ENCODE data around the gene KDM5A. TPM values are rescaled to one million over a fixed set of nuclear protein-coding genes. Genes with fewer than 3 reads are reported as not detected.

Gene KDM5A
- total RNA-seq, 1 donor from 2014 or later: 74.4 TPM

DNA sequence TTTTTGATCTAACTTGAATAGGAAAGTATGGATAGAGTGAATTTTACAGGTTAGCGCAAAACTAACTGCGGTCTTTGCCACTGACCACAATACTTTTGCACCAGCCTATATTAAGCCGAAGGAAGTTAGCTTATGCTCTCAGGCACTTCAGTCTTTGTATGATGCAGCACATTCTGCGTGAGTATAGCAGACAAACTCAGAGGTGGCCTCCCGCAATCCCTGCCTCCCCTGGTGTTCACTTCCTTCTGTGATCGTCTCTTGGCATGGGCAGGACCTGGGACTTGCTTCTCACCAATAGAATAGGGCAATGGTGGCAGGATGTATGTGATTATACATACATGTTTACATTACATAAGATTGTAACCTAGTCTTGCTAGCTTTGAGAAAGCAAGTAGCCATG, 116.2 kb downstream of the KDM5A start:
- DNase-seq: no peak

DNA sequence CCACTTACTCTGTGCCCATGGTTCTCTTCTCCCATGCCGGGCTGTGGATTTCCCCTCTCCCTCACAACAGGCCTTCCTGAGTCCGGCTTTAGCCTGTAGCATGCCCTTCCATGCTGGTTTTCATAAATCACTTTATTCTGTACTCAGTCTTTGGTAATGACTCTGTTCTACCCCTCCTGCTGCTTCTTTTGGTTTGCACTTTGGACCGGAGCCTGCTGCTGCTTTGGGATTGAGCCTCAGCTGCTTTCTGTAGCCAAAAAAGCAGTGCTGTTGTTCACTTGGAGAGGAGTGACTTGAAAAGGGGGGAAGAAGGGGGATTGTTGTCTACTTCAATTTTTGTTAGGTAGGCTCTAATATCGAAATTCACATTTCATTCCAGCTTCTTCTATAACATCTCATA, 118.0 kb downstream of the KDM5A start:
- no peak for DNase-seq

DNA sequence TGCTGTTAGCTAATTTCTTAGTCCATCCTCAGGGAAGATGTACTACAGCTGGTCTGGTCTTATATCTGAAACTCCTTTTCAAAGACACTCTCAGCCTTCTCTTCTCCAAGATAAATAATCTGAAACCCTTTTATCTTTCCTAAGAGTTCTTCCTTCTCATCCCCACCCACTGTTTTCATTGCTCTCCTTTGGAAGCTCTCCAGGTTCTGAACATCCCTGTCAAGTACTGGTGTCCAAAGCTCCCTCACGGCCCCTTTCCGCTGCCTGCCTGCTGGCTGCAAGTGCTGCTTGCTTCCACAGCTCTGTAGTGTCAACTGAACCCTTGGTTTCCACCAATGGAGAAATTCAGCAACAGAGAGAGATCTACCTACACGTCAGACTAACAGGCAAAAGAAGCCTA, 119.9 kb downstream of the KDM5A start:
- DNase-seq: peak; percentile 22

DNA sequence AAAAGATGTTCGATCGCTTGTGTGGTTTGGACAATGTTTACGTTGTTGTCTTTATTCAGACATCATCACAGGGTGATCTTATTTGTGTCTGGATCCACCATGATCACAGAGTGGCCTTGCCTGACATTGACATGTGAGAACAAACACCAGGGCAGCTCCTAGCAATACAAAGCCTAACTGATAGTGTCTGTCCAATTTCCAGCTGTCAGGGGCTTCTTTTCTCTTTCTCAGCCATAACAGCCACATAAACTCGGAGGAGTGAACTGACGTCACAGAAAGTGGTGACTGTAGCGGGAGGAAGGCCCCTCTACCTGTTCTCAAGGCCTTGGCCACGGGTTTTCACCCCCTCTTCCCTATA, 120.7 kb downstream of the KDM5A start:
- DNase-seq: no peak

DNA sequence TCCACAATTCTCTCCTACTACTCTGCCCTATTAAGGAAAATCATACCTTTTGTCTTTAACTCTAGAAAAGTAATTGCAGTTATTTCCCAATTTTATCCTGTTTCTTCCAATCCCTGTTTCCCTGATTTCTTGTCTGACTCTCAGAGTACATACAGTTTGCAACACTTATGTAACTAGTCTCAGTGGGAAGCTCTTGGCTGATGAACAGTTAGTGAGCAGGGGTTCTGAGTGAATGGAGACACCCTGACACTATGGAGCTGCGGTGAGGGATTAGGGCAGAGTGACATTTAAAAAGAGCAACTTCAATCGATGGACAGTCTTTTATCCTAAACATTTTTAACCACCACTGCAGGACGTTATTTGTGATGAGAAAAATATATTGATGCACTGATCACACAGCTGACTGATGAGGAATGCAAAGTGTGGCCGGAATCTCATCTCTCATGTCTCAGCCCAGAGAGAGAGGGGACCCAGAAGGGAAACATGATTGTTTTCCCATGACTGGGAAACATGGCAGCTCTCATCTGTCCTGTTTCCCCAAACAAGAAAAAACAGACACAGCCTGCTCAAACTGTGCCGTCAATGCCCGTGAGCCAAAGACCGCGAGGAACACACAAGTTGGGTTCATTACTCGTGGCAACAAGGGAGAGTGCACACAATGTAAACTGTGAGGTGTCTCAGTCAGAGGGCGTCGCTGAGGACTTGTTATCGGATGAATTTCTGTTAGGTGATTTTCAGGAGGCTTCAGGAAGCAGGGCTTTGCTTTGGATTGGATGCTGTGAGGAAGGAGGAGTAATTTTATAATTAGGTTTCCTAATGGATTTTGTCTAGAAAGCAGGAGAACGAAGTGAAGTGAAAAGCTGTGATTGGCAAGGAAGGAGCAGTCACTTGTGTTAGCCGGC, 121.3 kb downstream of the KDM5A start:
- no peak for DNase-seq

DNA sequence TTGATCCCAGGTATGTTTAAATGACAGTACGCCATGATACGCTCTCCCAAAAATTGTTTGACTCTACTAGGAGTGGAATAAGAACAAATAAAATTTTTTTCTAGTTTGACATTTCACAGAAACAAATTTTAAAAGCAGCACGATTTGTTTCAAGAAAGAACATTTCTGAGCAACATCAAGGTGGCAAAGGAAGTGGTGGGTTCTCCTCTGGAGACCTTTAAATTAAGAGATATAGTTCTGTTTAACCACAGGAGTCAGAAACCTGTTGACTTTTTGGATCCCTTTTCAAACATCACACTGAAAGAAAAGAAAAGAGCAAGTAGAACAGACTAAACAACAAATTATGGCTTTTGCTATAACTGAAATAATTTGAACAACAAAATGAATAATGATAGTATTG, 124.0 kb downstream of the KDM5A start:
- DNase-seq: no peak

DNA sequence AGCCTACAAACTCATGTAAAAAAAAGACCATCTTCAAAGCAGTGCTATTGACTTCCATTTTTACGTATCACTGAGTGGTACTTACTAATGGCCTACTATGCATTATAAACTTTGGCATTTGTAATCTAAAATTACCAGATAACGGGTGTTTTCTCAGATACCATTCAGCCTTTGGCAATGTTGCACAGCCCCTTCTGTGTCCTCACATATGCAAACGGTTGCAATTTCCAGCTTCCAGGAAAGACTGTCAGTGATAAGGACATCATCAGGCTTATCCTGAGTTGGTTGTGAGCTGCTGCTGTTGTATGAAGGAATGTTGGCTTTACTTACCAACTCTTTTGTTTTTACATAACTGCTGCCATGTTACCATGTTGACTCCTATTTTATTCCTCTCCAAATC, 124.9 kb downstream of the KDM5A start:
- no peak for DNase-seq

DNA sequence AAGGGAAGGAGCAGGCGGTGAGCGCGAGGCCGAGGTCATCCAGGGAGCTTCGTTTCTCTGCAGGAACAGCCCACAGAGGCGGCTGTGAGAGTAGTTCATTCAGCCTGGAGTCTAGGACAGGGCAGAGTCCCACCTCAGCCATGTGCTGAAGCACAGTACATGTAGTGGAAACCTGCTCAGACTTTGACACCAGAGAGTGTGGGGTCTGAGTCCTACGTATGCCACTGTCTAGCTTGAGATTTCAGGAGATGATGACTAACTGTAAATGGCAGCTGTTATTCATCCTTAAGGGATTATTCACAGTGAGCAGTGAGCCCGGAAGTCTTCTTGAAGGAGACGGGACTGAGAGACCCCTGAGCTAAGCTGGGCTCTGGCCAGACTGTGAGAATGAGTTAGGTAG, 125.5 kb downstream of the KDM5A start:
- no peak for DNase-seq

DNA sequence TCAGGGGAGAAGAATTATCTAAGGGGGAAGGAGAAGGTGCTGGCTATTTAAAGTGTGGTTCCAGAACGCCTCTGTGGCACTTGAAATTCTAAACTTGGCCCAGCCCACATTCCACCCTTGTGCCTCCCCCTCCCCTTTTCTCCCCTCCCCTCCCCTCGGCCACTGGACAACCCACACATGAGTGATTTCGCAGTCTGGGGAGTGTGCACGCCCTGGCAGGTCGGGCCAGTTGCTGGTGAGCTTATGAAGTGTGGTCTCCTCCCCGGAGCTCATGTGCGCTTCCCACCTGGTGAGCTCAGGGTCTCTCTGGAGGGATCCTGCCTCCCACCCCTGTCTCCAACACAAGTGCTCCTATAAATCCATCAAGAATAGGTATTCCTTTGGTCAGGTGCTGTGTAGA, 126.3 kb downstream of the KDM5A start, which contains the start of gene SLC6A13:
TSS of gene SLC6A13 (minus strand) at position 20 of the 400 bp plus-strand sequence. CDS start 2,784 bp downstream, outside the sequence.
- DNase-seq: no peak

DNA sequence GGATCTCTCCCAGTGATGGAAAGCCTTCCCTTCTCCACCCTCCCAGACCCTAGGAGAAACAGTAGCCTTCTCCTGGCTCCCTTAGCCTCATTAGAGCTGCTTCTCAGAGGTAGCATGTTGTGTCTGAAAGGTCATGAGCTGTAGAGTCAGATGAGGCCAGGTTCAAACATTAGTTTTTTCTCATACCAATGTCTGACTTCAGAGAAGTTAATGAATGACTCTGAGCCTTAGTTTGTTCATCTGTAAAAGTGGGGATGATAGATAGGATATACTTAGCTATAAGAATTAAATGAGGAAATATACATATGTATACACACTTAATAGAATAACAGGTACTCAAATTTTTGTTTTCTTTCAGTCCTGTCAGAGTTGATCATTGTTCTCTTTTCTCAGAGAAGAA, 127.0 kb downstream of the KDM5A start:
- DNase-seq: no peak

DNA sequence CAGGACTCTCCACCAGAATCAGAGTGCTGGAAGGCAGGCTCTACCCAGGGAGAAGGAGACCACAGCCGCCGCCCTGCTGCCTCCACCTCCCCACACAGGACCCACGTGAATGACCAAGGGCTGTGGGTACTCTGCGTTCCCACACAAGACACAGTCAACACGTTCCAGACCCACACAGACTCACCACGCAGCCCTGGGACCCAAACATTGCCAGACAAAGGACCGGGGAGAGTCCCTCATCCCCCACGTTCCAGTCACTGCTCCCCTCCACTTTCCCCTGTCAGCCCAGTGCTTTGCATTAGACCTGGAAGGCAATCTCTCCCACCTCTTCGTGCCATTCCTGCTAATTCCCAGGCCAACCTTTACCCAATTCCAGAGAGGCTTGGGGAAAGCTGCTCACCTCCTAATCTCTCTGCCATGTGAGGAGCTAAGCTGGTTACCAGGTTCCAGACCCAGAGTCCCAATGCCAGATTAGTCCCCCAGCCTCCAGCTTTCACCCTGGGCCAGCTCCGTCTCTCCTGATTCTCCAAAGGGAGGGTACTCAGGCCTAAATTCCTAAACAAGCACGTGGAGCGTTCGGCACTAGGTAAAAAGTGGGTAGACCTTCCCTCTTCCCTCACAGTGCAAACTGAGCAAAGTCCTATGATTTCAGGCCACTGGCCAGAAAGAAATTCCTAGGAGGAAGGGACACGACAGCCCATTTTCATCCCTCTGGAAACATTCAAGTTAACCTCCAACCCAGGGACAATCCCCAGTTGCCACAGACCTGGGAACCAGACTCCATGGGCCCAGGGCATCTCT, 131.4 kb downstream of the KDM5A start:
- DNase-seq: no peak

DNA sequence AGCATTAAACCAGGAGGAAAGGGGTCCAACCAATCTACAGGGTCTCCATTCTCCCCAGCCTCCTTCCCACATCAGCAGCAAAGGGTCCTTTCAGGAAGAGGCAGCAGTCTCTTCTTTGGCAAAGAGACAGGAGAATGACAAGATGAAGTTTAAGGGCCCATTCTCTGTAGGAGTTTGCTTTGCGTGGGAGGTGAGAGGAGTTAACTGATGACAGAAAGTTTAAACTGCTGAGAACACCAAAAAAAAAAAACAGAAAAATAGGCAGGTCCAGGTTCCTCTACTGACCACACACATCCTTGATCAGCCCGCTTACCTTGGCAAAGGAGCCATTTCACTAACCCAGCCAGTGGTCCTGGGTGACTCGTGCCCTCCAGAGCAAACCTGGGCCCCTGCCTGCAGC, 132.2 kb downstream of the KDM5A start:
- DNase-seq: no peak

DNA sequence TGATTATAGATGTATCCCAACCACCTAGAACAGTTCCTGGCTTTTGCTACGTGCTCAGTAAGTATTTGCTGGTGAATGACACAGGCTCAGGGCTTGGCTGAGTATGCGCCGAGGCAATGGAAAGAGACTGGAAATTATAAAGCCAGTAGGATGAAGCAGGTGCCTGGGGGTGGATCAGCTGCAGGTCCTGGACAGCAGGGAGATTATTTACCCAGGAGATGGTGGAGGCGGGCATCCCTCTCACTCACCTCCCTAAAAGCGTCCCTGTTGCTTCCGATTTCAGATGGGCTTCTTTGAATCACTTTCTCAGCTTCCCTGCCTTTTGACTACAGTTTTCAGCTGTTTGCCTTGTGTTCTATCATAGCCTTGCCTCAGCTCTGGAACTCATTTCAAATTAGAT, 132.9 kb downstream of the KDM5A start:
- no peak for DNase-seq

DNA sequence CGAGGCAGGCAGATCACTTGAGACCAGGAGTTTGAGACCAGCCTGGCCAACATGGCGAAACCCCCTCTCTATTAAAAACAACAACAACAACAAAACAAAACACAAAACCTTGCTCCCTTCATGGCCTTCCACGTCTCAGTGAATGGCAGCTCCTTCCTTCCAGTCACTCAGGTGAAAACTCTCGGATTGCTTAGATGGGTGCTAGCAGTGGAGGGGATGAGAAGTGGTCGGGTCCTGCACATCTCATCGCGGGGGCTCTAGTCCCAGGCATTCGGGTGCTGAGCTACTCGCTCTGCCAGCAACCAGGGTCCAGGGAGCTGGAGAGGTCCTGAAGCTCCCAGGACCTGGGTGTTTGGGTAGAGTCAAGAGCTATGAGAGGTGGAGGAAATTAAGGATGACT, 134.2 kb downstream of the KDM5A start:
- no peak for DNase-seq

DNA sequence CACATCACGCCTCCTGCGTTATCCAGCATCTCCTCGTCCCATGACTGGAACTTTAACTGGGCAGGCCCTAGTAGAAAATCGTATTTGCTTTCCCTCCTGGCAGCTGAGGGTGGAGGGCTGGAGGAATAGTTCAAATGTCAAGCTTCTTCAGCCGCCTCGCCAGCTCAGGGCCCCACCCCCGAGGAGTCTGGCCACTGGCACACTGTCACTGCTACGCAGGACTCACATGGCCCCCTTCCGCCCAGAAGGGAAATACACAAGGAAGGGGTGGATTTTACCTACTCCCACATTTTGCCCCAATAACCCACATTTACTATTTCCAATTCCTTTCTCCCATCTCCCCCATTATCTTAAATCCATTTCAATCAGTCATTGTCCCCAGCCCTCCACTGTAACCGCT, 135.1 kb downstream of the KDM5A start:
- DNase-seq: no peak

DNA sequence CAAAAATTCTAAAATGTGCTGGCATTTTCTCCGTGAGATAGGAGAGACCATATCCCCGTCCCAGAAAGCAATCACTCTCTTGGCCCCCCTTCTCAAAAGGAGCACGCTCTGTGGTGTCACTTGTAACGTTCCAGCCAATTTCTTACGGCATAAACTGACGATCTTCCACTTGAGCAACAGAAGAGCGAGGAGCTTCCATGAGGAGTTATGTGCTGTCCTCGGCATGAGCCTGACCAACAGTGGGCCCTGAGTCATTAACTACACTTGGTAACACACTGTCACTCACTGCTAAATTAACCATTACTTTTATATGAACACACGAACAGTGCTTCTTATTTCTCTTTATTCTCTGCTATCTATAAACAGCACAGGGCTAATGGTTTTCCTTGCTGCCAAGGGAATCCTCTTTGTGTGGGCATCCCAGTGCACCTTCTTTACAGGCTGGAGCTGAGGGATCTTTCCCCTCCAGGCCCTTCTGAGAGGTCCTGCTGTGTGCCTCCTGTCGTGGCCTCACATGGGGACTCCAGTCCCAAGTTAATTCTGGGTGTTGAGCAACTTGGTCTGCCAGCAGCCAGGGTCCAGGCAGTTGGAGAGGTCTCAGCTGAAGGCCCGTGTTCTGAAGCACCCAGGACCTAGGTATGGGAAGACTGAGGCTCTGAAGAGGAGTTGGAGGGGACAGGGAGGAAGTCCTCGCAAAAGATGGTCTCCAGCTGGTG, 135.8 kb downstream of the KDM5A start:
- no peak for DNase-seq

DNA sequence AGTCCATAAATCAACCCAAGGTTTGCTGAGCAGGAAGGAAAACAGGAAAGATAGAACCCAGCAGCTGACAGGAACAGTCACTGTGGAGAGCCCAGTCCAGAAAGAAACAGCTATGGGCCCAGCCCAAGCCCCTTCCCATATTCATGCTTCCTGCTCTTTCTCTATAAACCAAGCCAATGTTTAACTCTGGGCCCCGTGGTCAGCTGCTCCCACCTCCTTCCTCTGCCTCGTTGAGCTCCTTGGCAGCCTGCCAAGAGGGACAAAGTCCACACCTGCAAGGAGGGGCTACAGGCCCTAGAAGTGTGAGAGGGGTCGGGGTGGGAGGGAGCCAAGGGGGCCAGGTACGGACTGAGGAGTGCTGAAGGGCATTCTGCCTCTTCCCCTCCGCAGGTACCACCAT, 136.5 kb downstream of the KDM5A start:
- DNase-seq: no peak

DNA sequence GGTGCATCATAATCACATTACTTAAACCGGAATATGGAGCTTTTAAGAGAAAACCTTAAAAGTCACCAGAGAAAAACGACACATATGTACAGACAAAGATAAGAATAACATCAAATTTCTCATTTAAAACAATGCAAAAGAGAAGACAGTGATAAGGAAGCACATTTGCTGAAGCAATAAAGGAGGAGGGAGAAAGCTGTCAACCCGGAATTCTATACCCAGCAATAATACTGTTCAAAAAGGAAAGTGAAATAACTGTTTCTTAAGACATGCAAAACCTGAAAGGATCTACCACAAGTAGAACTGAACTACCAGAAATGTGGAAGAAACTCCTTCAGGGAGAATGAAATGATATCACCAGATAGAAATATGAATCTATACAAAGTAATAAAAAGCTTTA, 141.8 kb downstream of the KDM5A start:
- no peak for DNase-seq

DNA sequence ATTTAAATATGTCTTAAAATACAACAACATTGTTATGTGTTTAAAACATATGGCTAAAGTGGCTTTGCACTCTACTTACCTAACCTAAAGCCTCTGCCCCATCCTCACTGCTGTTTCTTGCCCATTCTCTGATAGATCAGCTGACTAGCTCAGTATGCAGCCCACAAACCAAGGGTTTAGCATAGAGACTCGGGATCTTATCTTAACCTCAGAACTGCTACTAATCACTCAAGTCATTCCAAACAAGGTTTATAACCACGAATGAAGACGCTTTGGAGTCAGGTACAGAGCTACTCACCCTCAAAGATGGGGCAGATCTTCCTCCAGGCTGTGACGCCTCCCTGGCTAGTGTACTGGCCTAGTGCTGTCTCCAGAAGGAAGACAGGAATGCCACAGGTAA, 145.7 kb downstream of the KDM5A start:
- no peak for DNase-seq

DNA sequence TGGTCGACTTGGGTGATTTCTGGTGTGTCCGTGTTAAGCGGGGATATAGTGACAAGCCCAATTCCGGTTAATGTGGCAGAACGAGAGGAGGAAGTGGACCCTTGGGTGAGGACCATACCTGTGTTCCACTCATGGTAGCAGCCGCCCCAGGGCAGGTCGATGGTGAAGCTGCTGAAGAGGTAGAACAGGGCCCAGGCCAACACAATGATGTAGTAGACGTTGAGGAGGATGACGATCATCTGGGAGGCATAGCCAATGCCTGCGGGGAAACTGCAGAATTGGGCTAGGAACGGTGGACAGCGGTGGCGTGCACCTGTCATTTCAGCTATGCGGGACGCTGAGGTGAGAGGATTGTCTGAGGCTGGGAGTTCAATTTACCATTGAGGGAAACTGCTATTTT, 146.6 kb downstream of the KDM5A start:
- DNase-seq: no peak

DNA sequence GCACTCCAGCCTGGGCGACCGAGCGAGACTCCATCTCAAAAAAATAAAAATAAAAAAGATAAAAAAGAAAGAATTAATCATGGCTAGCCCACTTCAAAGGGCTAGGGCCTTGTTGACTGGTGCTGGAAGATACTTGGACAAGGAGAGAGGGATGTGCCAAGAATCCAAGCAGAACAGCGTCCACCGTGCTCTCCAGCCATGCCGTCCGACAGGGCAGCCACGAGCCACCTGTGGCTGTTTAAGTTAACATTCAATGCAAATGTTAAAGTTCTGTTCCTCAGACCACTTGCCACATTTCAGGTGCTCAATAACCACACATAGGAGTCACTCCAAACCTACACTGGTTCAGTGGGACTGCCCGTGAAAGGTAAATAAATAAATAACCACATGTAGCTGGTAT, 147.9 kb downstream of the KDM5A start:
- no peak for DNase-seq

DNA sequence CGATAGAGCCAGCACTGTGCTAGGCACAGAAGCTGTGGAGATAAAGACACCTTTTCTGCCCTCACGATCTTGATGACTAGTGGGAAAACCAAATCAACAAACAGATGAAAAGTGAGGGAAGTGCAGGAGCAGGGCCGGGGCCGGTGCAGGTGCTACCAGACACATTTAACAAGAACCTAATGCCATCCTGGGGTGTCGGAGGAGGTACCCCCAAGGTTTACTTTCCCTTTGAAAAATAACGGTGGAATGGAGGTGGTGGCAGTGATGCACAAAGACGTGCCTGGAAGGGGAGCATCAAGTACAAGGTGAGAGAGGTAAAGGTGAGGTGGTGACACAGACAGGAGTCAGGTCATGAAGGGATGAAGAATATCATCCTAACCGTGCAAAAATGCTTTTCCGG, 148.6 kb downstream of the KDM5A start:
- DNase-seq: no peak
